Heart left ventricle (tissue), 13 donors: Measurements from ENCODE around the gene DNAAF5.

Source experiments
- POLR2A ChIP-seq, 2 donors: fragments of 450-650 bp; IDR thresholded peaks; one replicate each; pipeline ENCODE4 v1.6.1; 2017; ENCODE audit warnings: antibody characterized with exemption in 2 of 2, mild to moderate bottlenecking in 2 of 2, moderate library complexity in 2 of 2
- TF ChIP-seq, protein P1 (sequence below), 12 donors: fragments of 200-600 bp; sonication (generic) in 4 of 12; IDR thresholded peaks; one replicate each; pipeline versions ENCODE4 v1.5.0 to v1.8.0; 2018 to 2022; ENCODE audit warnings: antibody characterized with exemption in 12 of 12, mild to moderate bottlenecking in 5 of 12
- donor health status: ischemic (EF 13 %, LVEDD 7.1; RV severe dilation, severe dysfunction).
- donor health status: DM: no; HTN: yes; CAD: no.
- donor health status: DM: no; HTN: no; CAD: no.
- donor health status: ischemic (EF 25% LVEDD 6.9; RV normal size, moderate dysfunction).
- donor health status: ischemic (EF 25% LVEDD 5.7; RV mildly dilated, moderate dysfunction).
- donor health status: ischemic (EF 35%, LVEDD 5.7; RV mildly dilated, moderate dysfunction).
- donor health status: nonischemic (EF 11% LVEDD 7.7; RV severe dilation, severe dysfunction).
- donor health status: DM: yes; HTN: yes; CAD: no.
- donor health status: PGD.
- donor health status: ischemic (EF 29% LVEDD 5.4; RV normal size, mild dysfunction).
- donor health status: nonischemic (EF 23%, LVEDD 6.1; RV moderate dilation, normal function).

DNA sequence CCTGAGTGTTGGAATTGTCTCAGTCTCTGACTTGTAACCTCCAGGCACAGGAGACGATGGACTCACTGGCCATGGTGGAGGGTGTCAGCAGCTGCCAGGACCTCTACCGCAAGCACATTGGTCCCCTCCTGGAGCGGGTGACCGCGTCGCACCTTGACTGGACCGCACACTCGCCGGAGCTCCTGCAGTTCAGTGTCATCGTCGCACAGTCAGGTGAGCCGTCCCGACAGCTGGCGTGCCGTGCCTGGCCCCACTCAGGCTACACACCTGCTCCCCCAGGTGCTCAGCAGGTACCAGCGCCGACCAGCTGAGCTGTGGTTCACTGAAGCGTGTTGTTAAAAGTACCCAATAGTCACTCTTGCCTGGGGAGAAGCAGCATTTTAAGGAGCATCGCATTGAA is 37.3 kb downstream of the DNAAF5 start:
- TF ChIP-seq, protein P1, sequence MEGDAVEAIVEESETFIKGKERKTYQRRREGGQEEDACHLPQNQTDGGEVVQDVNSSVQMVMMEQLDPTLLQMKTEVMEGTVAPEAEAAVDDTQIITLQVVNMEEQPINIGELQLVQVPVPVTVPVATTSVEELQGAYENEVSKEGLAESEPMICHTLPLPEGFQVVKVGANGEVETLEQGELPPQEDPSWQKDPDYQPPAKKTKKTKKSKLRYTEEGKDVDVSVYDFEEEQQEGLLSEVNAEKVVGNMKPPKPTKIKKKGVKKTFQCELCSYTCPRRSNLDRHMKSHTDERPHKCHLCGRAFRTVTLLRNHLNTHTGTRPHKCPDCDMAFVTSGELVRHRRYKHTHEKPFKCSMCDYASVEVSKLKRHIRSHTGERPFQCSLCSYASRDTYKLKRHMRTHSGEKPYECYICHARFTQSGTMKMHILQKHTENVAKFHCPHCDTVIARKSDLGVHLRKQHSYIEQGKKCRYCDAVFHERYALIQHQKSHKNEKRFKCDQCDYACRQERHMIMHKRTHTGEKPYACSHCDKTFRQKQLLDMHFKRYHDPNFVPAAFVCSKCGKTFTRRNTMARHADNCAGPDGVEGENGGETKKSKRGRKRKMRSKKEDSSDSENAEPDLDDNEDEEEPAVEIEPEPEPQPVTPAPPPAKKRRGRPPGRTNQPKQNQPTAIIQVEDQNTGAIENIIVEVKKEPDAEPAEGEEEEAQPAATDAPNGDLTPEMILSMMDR (IDR thresholded peaks at IDR 0.05): no peak
- no peak for TF ChIP-seq POLR2A (IDR thresholded peaks at IDR 0.05)
